BLaER1 (cell line): Measurements from ENCODE around the gene SLC15A4.
"Not testable (repeated sequence)": the region's sequence is repeated elsewhere in the genome, so short reads cannot be mapped to it uniquely, and the experiment has no call there.

ENCODE experiments used
- H3K27ac ChIP-seq: shearing (Covaris generic); formaldehyde crosslinking; 2 replicates; pipeline ENCODE4 v1.8.1; 2022
- H3K27me3 ChIP-seq: shearing (Covaris generic); formaldehyde crosslinking; 2 replicates; pipeline ENCODE4 v1.8.1; 2022
- H3K36me3 ChIP-seq: shearing (Covaris generic); formaldehyde crosslinking; 2 replicates; pipeline ENCODE4 v1.8.1; 2022
- H3K4me1 ChIP-seq: shearing (Covaris generic); formaldehyde crosslinking; 2 replicates; pipeline ENCODE4 v1.8.1; 2022
- H3K4me2 ChIP-seq: shearing (Covaris generic); formaldehyde crosslinking; 2 replicates; pipeline ENCODE4 v1.8.1; 2022
- H3K4me3 ChIP-seq: shearing (Covaris generic); formaldehyde crosslinking; 2 replicates; pipeline ENCODE4 v1.8.1; 2022
- H3K9ac ChIP-seq: shearing (Covaris generic); formaldehyde crosslinking; 2 replicates; pipeline ENCODE4 v1.8.1; 2022
- H3K9me3 ChIP-seq: shearing (Covaris generic); formaldehyde crosslinking; 2 replicates; pipeline ENCODE4 v1.8.1; 2022
- H4K20me1 ChIP-seq: shearing (Covaris generic); formaldehyde crosslinking; 2 replicates; pipeline ENCODE4 v1.8.1; 2022
- Cebpa-rat ChIP-seq: shearing (Covaris generic); IDR thresholded peaks from 2 replicates; pipeline ENCODE4 v1.8.1; 2022

Gene SLC15A4

GRCh38 chr12:128815779-128816642 is 7.7 kb downstream of the SLC15A4 start:
- Histone ChIP-seq H3K27ac (peak overlapping the region; percentile 45), H3K9ac (peak overlapping the region; percentile 39; the same call in 1 of the 2 replicates), H3K4me2 (peak overlapping the region; percentile 80), H3K4me3 (peak overlapping the region; percentile 20; the same call in 1 of the 2 replicates), H3K27me3 (no peaks in the 10 kb centered on the region), H3K36me3 (peaks cover 66% of the 10 kb centered on the region), H3K9me3 (no peaks in the 10 kb centered on the region; the same call in 1 of the 2 replicates), H4K20me1 (peaks cover 100% of the 10 kb centered on the region), H3K4me1 (peaks cover 77% of the 10 kb centered on the region)
- TF ChIP-seq Cebpa-rat, result no peak

DNA sequence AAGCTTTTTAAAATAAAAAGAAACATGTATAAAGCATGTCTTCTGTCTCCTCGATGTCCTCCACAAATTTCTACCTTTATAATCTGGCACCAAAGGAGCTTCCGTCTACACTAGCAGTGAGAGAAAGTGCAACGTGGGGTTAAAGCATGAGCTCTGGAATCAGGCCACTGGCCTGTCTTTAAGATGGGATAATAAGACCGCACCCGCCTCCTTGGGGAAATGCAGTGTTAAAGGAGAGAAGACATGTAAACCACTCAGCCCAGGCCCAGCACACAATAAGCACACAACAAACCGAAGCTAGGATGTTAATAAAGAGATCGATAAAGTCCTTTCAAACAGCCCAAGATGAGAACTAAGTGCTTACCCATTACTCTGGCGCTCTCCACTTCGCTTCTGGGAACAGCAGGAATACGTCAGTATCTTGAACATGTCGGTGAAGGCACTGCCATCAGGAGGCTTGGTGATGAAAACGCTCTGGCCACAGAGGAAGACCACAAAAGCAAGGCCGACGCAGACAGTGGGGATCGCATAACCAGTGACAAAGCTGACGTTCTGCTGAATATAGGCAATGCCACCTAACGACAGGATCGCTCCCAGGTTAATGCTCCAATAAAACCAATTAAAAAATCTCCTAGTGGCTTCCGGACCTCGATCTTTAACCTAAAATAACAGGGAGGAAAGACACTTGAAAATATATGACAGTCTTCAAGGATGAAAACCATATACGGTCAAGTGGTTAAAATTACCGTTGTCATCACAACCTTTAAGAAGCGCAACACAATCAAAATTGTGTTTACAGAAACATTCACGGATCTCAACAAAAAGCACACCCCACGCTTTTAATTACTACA is 9.1 kb downstream of the SLC15A4 start:
- peak overlapping the region; percentile 80 for H3K4me2 ChIP-seq
- H4K20me1 ChIP-seq, result peaks cover 100% of the 10 kb centered on the region
- H3K36me3 ChIP-seq, result peaks cover 69% of the 10 kb centered on the region
- no peak overlapping the region for H3K4me3 ChIP-seq
- H3K4me1 ChIP-seq, result peaks cover 72% of the 10 kb centered on the region
- no peak for TF ChIP-seq Cebpa-rat
- H3K27ac ChIP-seq, result 0 out of 2 replicates have a peak overlapping the region, but pooled peaks have one; percentile 5
- H3K9ac ChIP-seq, result no peak overlapping the region
- no peaks in the 10 kb centered on the region for H3K27me3 ChIP-seq
- H3K9me3 ChIP-seq, result no peaks in the 10 kb centered on the region; the same call in 1 of the 2 replicates

- Histone ChIP-seq H3K4me2 (no peak overlapping the region), H3K27ac (no peak overlapping the region), H3K9ac (no peak overlapping the region), H4K20me1 (peaks cover 100% of the 10 kb centered on the region), H3K27me3 (no peaks in the 10 kb centered on the region), H3K4me1 (peaks cover 64% of the 10 kb centered on the region), H3K9me3 (no peaks in the 10 kb centered on the region; the same call in 1 of the 2 replicates), H3K4me3 (no peak overlapping the region), H3K36me3 (peaks cover 70% of the 10 kb centered on the region)
- no peak for TF ChIP-seq Cebpa-rat
Measured at GRCh38 chr12:128813883-128814282, 9.9 kb downstream of the SLC15A4 start.

GRCh38 chr12:128813392-128813791 is 10.4 kb downstream of the SLC15A4 start:
- Histone ChIP-seq H3K4me2 (no peak overlapping the region), H3K9me3 (no peaks in the 10 kb centered on the region; the same call in 1 of the 2 replicates), H3K36me3 (peaks cover 72% of the 10 kb centered on the region), H3K4me1 (peaks cover 60% of the 10 kb centered on the region), H4K20me1 (peaks cover 100% of the 10 kb centered on the region), H3K9ac (no peak overlapping the region), H3K27ac (no peak overlapping the region), H3K27me3 (no peaks in the 10 kb centered on the region), H3K4me3 (no peak overlapping the region)
- TF ChIP-seq Cebpa-rat, result no peak

DNA sequence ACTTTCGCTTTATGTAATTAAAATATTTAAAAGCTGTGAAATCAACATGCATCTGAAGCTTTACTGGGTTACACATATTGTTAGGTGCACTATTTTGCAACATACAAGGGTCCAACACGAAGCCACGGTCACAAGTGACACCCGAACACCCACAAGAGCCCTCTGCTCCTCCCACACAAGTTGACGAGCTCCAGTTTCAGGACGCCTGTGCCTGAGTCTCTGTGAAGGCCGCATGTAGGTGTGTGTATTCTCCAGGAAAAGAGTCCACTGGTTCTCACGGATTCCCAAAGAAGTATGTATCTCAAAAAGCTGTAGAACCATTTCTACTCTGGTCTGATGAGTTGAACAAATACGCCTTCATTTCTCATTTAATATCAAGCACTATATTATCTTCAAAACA is 12.0 kb downstream of the SLC15A4 start:
- TF ChIP-seq Cebpa-rat, result no peak
- Histone ChIP-seq H3K4me2 (no peak overlapping the region), H3K4me1 (peaks cover 44% of the 10 kb centered on the region), H4K20me1 (peaks cover 100% of the 10 kb centered on the region), H3K9me3 (no peaks in the 10 kb centered on the region; the same call in 1 of the 2 replicates), H3K36me3 (peaks cover 84% of the 10 kb centered on the region), H3K9ac (no peak overlapping the region), H3K27ac (no peak overlapping the region), H3K27me3 (no peaks in the 10 kb centered on the region), H3K4me3 (no peak overlapping the region)

GRCh38 chr12:128810182-128811127 is 13.3 kb downstream of the SLC15A4 start:
- no peaks in the 10 kb centered on the region for H3K27me3 ChIP-seq
- H3K9ac ChIP-seq, result peak overlapping the region; percentile 29; the same call in 1 of the 2 replicates
- H3K36me3 ChIP-seq, result peaks cover 94% of the 10 kb centered on the region
- peaks cover 93% of the 10 kb centered on the region for H4K20me1 ChIP-seq
- H3K4me3 ChIP-seq, result no peak overlapping the region
- H3K4me2 ChIP-seq, result peak overlapping the region; percentile 38
- H3K4me1 ChIP-seq, result peaks cover 30% of the 10 kb centered on the region
- no peak for TF ChIP-seq Cebpa-rat
- peak overlapping the region; percentile 22; the same call in 1 of the 2 replicates for H3K27ac ChIP-seq
- H3K9me3 ChIP-seq, result no peaks in the 10 kb centered on the region; the same call in 1 of the 2 replicates

GRCh38 chr12:128808651-128809050 is 15.1 kb downstream of the SLC15A4 start:
- Histone ChIP-seq H3K27ac (no peak overlapping the region), H3K4me2 (no peak overlapping the region), H3K9ac (no peak overlapping the region), H4K20me1 (peaks cover 93% of the 10 kb centered on the region), H3K4me1 (peaks cover 13% of the 10 kb centered on the region), H3K4me3 (no peak overlapping the region), H3K27me3 (no peaks in the 10 kb centered on the region), H3K9me3 (peaks cover 9% of the 10 kb centered on the region; the same call in 1 of the 2 replicates), H3K36me3 (peaks cover 93% of the 10 kb centered on the region)
- no peak for TF ChIP-seq Cebpa-rat

DNA sequence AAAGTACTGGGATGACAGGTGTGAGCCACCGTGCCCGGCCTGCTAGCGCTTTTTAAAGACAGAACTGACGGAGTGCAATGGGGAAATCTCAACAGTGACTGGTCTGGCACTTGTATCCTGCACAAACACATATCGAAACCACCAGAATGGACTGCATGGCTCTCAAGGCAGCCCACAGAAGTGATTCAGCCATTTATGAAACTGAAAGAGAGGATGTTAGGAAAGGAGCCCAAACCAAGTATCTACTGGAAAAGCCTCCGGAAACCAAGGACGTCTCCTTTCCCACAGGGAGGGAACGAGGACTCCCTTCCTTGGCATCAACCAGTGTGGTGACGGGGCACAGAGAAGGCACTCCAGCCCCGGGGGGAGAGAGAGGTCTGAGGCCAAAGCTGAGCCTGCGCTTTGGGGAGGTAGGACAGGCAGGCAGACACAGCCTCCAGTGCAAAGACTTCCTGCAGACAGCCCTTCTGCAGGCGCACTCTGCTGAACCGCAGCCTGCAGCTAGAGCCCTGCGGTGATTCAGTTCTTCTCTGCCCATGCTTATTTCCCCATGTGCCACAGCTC is 16.5 kb downstream of the SLC15A4 start:
- no peaks in the 10 kb centered on the region for H3K27me3 ChIP-seq
- peaks cover 9% of the 10 kb centered on the region; the same call in 1 of the 2 replicates for H3K9me3 ChIP-seq
- no peak overlapping the region for H3K4me2 ChIP-seq
- no peak for TF ChIP-seq Cebpa-rat
- H3K9ac ChIP-seq, result no peak overlapping the region
- no peak overlapping the region for H3K4me3 ChIP-seq
- H3K27ac ChIP-seq, result no peak overlapping the region
- H3K36me3 ChIP-seq, result peaks cover 93% of the 10 kb centered on the region
- peaks cover 22% of the 10 kb centered on the region for H3K4me1 ChIP-seq
- H4K20me1 ChIP-seq, result peaks cover 93% of the 10 kb centered on the region

- Histone ChIP-seq H3K4me3 (no peak overlapping the region), H3K27ac (no peak overlapping the region), H3K4me2 (no peak overlapping the region), H3K36me3 (peaks cover 94% of the 10 kb centered on the region), H3K27me3 (no peaks in the 10 kb centered on the region), H3K4me1 (peaks cover 29% of the 10 kb centered on the region), H4K20me1 (peaks cover 93% of the 10 kb centered on the region), H3K9me3 (peaks cover 9% of the 10 kb centered on the region; the same call in 1 of the 2 replicates), H3K9ac (no peak overlapping the region)
- no peak for TF ChIP-seq Cebpa-rat
Measured at GRCh38 chr12:128806573-128806972, 17.2 kb downstream of the SLC15A4 start.

GRCh38 chr12:128805406-128805805 is 18.4 kb downstream of the SLC15A4 start:
- H4K20me1 ChIP-seq, result peaks cover 93% of the 10 kb centered on the region
- not testable (repeated sequence) for H3K4me3 ChIP-seq, H3K27me3 ChIP-seq, H3K9me3 ChIP-seq, H3K4me2 ChIP-seq, H3K27ac ChIP-seq, H3K9ac ChIP-seq
- H3K36me3 ChIP-seq, result peaks cover 99% of the 10 kb centered on the region
- H3K4me1 ChIP-seq, result peaks cover 29% of the 10 kb centered on the region
